Transverse colon (tissue), 4 donors: ENCODE measurements around the gene TDRD10. TPM values are rescaled to one million over a fixed set of nuclear protein-coding genes. Genes with fewer than 3 reads are reported as not detected.
A peak's percentile ranks its signal among the peaks of the same experiment; 100 is the strongest.
"Not testable (repeated sequence)": the region's sequence is repeated elsewhere in the genome, so short reads cannot be mapped to it uniquely, and the experiment has no call there.

Experiments used
- DNase-seq: peaks from one replicate; pipeline ENCODE4 v3.0.0-alpha.2; 2019
- H3K27ac ChIP-seq, 4 donors: fragments of 200-600 bp; sonication (generic); 2 replicates each; pipeline ENCODE4 v1.5.1; 2016 to 2018; ENCODE audit warnings: inconsistent platforms in 4 of 4
- H3K27me3 ChIP-seq: fragments of 200-600 bp; sonication (generic); 2 replicates; pipeline ENCODE4 v1.5.1; 2017; ENCODE audit warnings: inconsistent platforms
- H3K36me3 ChIP-seq, 4 donors: fragments of 200-600 bp; sonication (generic); 2 replicates each; pipeline ENCODE4 v1.5.1; 2017 to 2019; ENCODE audit warnings: inconsistent platforms in 4 of 4
- H3K4me1 ChIP-seq, 4 donors: fragments of 200-600 bp; sonication (generic); 2 replicates each; pipeline ENCODE4 v1.5.1; 2017 to 2020; ENCODE audit warnings: inconsistent platforms in 4 of 4
- H3K4me3 ChIP-seq, 4 donors: fragments of 200-600 bp; sonication (generic); 1 replicate in 1 of 4; 2 replicates in 3 of 4; pipeline versions ENCODE4 v1.5.1 to v1.6.1; 2017 to 2019; ENCODE audit warnings: inconsistent platforms in 4 of 4
- H3K9me3 ChIP-seq, 2 donors: fragments of 200-600 bp; sonication (generic); 2 replicates each; pipeline ENCODE4 v1.5.1; 2017 to 2019; ENCODE audit warnings: inconsistent platforms in 2 of 2
- EP300 ChIP-seq: sonication (generic); formaldehyde crosslinking; IDR thresholded peaks from one replicate; pipeline ENCODE4 v1.6.1; 2017; ENCODE audit warnings: antibody characterized with exemption, low read depth
- POLR2A ChIP-seq: fragments of 450-650 bp; IDR thresholded peaks from one replicate; pipeline ENCODE4 v1.6.1; 2016; ENCODE audit warnings: antibody characterized with exemption, mild to moderate bottlenecking, moderate library complexity
- POLR2AphosphoS5 ChIP-seq, 3 donors: sonication (generic); formaldehyde crosslinking; IDR thresholded peaks; one replicate each; pipeline ENCODE4 v1.6.1; 2016; ENCODE audit warnings: antibody characterized with exemption in 3 of 3
- WGBS, 2 donors: methylation state at CpG; one replicate each; pipeline ENCODE4 v1.1.5; 2018; ENCODE audit warnings: low coverage in 1 of 2; 5-methylcytosine and 5-hydroxymethylcytosine counted together
- in situ Hi-C, 4 donors: fragments of 200-750 bp; cut with MboI; loops; one replicate each; pipeline versions ENCODE4 v1.15.0 to v1.15.1; 2017; ENCODE audit warnings: low sequenced_read_pairs in 3 of 4, low pct_ligation_motif_present in 1 of 4, low pct_unique_long_range_greater_than_20kb in 1 of 4
- intact Hi-C: fragments of 100-400 bp; cut with DNase I; formaldehyde crosslinking; loops from one replicate; pipeline ENCODE4 v1.15.1; 2023; ENCODE audit warnings: low total_unique reads
- total RNA-seq, 4 donors: library from RNA; depleted of rRNA; stranded (reverse); fragments of >200 nt; gene quantifications; one replicate each; pipeline ENCODE4 v1.1.0, GENCODE V29; 2016
- TF ChIP-seq, protein P1 (sequence below), 5 experiments: fragments of 200-600 bp in 3 of 5; fragments of 450-650 bp in 2 of 5; sonication (generic) in 3 of 5; IDR thresholded peaks; 1 replicate in 2 of 5; 2 replicates in 3 of 5; pipeline ENCODE4 v1.5.1; 2016 to 2017; ENCODE audit warnings: antibody characterized with exemption in 5 of 5, inconsistent platforms in 3 of 5, mild to moderate bottlenecking in 2 of 5, moderate library complexity in 1 of 5

Gene TDRD10
- total RNA-seq, 4 donors from 2014 or later = 0.96 to 3.3 TPM; not detected in 2

DNA sequence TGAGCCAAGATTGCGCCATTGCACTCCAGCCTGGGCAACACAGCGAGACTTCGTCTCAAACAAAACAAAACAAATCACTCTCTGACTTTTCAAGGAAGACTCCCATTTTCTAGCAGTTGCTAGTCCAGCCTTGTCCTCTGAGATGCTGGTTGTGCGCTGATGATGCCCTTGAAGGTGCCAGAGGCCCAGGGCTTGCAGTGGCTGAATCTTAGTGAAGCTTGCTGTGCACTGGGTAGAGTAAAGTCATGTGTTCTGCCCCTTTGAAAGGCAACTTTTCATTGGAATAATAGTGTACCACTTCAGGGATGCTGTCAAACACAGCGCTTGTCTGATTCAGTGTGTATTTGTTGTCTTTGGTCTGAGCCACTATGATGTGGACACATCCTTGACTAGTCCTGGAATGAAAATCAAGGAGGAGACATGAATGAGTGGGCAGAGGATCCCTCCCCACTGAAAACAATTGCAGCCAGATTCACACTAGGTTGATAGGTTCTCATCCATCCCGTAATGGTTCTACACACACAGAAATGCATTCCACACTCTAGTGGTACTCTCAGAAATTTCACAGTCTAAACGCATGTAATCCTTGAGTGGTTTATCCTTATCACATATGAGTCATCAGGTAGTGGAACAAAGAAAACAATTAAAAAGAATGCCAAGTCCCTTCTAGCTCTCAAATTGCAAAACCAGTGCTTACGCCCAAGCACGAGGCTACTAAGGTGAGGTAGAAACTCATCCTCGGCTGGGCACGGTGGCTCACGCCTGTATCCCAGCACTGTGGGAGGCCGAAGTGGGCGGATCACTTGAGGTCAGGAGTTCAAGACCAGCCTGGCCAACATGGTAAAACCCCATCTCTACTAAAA is 17.8 kb upstream of the TDRD10 start:
- TF ChIP-seq EP300 (no peak), POLR2A (no peak), POLR2AphosphoS5 (IDR thresholded peaks at IDR 0.05) (no peak)
- TF ChIP-seq, protein P1, sequence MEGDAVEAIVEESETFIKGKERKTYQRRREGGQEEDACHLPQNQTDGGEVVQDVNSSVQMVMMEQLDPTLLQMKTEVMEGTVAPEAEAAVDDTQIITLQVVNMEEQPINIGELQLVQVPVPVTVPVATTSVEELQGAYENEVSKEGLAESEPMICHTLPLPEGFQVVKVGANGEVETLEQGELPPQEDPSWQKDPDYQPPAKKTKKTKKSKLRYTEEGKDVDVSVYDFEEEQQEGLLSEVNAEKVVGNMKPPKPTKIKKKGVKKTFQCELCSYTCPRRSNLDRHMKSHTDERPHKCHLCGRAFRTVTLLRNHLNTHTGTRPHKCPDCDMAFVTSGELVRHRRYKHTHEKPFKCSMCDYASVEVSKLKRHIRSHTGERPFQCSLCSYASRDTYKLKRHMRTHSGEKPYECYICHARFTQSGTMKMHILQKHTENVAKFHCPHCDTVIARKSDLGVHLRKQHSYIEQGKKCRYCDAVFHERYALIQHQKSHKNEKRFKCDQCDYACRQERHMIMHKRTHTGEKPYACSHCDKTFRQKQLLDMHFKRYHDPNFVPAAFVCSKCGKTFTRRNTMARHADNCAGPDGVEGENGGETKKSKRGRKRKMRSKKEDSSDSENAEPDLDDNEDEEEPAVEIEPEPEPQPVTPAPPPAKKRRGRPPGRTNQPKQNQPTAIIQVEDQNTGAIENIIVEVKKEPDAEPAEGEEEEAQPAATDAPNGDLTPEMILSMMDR (IDR thresholded peaks at IDR 0.05) = no peak
- intact Hi-C loops (loop anchor here (10.0 kb wide), 1 partner anchor 601 kb away; no protein-coding TSS in a partner anchor), in situ Hi-C loops (loop anchor here in 2 of 4 donors (10.0 kb wide), 2 partner anchors 61 to 401 kb away; no protein-coding TSS in a partner anchor)
- Histone ChIP-seq H3K27ac (peak overlapping the region in 2 of 4 donors; percentile 30 to 34), H3K27me3 (no peaks in the 10 kb centered on the region), H3K4me1 (peaks cover 0 to 8% (median 1%) of the 10 kb centered on the region in 4 donors), H3K9me3 (no peaks in the 10 kb centered on the region), H3K4me3 (no peak overlapping the region), H3K36me3 (no peaks in the 10 kb centered on the region)
- WGBS, 2 donors = 74 to 86% methylated on average over 7 to 14 of the region's 14 CpGs
- DNase-seq = no peak

DNA sequence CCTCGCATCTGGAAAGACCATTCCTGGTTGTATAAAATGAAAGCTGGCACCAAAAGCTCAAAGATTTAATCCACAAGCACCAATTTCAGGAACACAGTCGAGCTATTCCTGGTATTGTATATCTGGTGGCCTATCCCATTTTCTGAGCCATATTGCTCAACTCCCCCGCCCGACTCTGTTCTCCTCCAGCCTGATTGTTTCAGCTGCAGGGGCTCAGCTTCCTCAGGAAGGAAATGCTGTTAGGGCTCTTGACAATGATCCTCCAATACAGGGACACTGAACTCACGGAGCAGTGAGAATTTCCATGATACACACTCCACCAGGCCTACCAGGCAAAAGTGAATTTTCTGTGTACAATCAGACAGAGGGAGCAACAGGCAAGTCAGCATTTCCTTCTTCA is 16.9 kb upstream of the TDRD10 start:
- no peaks in the 10 kb centered on the region for H3K9me3 ChIP-seq
- H3K4me1 ChIP-seq = peaks cover 0 to under 1% (median 0%) of the 10 kb centered on the region in 4 donors
- no peak overlapping the region for H3K4me3 ChIP-seq
- TF ChIP-seq POLR2A (no peak), POLR2AphosphoS5 (IDR thresholded peaks at IDR 0.05) (no peak)
- TF ChIP-seq, protein P1 (IDR thresholded peaks at IDR 0.05) = no peak
- intact Hi-C loops = loop anchor here (10.0 kb wide), 1 partner anchor 600 kb away; no protein-coding TSS in a partner anchor
- in situ Hi-C loops = loop anchor here in 2 of 4 donors (10.0 kb wide), 2 partner anchors 60 to 400 kb away; no protein-coding TSS in a partner anchor
- no peaks in the 10 kb centered on the region for H3K27me3 ChIP-seq
- H3K27ac ChIP-seq = peak overlapping the region in 1 of 4 donors; percentile 30
- DNase-seq = no peak
- 52 to 75% methylated on average over 5 of the region's 5 CpGs for WGBS, 2 donors
- no peaks in the 10 kb centered on the region for H3K36me3 ChIP-seq

DNA sequence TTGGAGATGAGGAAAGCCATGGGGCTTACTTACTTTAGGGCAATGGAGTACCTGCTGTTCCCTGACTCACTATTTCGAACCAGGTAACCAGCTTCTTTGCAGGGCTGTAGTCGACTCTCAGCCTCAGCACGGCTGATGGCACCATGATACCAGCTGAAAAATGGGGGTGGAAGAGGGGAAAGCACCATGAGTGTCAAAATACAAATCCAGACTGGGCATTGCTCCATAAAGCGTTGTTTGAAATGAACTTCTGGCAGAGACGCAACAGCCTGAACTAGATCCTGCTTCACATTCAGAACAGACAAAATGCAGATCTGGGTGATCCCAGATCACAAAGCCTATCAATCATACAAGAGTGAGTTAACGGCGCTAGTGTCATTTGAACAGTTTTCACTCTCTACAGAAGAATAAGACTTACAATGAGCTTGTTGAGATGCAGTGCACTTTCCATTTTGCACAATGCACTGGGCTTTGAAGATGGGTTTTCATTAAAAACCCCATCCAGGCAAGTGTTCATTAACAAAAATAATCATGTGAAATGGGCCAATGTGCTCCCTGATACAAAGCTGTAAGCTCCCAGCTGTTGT is 16.0 kb upstream of the TDRD10 start:
- intact Hi-C loops (loop anchor here (10.0 kb wide), 1 partner anchor 599 kb away; no protein-coding TSS in a partner anchor), in situ Hi-C loops (loop anchor here in 2 of 4 donors (10.0 kb wide), 2 partner anchors 59 to 399 kb away; no protein-coding TSS in a partner anchor)
- 84% methylated on average over 7 of the region's 7 CpGs; no CpG with 5 or more reads in 1 of the 2 donors for WGBS, 2 donors

DNA sequence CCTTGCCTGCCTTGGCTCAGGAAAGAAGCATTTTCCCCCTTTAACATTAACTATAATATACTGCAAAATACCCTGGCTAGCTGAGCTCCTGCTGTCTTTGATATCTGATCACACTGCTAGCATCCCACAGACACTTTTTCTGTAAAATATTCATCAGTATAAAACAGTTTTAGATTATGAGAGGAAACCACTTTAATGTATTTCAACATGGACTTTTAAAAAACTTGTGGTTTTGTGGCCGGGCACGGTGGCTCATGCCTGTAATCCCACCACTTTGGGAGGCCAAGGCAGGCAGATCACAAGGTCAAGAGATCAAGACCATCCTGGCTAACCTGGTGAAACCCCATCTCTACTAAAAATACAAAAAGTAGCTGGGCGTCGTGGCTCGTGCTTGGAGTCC is 15.3 kb upstream of the TDRD10 start:
- intact Hi-C loops = loop anchor here (10.0 kb wide), 1 partner anchor 598 kb away; no protein-coding TSS in a partner anchor
- not testable (repeated sequence) for DNase-seq, H3K27me3 ChIP-seq, H3K27ac ChIP-seq, H3K4me3 ChIP-seq, H3K36me3 ChIP-seq, H3K4me1 ChIP-seq, H3K9me3 ChIP-seq
- WGBS, 2 donors = 60 to 61% methylated on average over 1 to 5 of the region's 5 CpGs
- in situ Hi-C loops = loop anchor here in 2 of 4 donors (10.0 kb wide), 2 partner anchors 58 to 398 kb away; no protein-coding TSS in a partner anchor

More for the DNA sequence above, 16.0 kb upstream of the TDRD10 start:
- H3K9me3 ChIP-seq = no peaks in the 10 kb centered on the region
- no peaks in the 10 kb centered on the region for H3K36me3 ChIP-seq
- H3K4me3 ChIP-seq = no peak overlapping the region
- TF ChIP-seq POLR2A (no peak), POLR2AphosphoS5 (IDR thresholded peaks at IDR 0.05) (no peak), EP300 (no peak)
- TF ChIP-seq, protein P1 (IDR thresholded peaks at IDR 0.05) = no peak
- H3K27me3 ChIP-seq = no peaks in the 10 kb centered on the region
- no peak for DNase-seq
- H3K4me1 ChIP-seq = no peaks in the 10 kb centered on the region
- H3K27ac ChIP-seq = no peak overlapping the region
